Fibroblast of skin of scalp (primary cell): ENCODE results near the gene B3GAT1.

Source experiments
- DNase-seq: peaks from one replicate; pipeline ENCODE4 v3.0.0-alpha.2; 2013

The B3GAT1 gene

DNA sequence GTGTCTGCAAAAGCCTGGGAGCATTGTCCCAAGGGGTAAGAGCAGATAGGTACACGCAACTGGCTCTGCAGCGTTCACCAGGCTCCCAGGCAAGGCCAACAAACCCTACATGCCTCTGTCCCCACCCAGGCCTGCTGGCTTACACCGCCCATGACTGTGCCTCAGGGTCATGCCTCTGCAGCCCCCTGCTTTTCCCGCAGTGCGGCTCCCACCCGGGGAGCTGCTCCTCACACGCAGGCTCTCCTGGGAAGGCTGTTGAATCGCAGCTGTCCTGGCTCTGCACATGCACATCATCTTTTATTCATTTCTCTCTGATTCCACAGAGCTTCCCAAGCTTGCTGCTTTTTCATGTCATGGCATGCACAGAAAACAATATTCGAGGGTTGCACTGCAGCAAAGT lies 29.2 kb upstream of the B3GAT1 start:
- DNase-seq = no peak

DNA sequence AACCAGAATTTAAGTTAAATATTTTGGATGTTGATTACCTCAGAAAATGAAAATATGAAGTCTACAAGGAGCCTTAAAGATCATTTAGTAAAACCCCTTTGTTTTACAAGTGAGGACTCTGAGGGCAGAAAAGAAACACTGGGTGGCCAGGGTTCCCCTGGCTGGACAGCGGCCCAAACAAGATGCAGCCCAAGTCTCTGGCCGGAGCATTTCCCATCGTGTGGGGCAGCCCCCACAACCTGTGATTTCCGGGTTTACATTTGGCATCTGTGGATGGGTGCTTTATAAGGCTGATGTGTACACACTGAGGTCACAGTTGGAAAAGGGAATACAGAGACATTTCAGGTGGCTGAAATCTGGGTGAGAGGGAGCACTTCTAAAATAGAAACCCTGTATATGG lies 28.8 kb upstream of the B3GAT1 start:
- no peak for DNase-seq

DNA sequence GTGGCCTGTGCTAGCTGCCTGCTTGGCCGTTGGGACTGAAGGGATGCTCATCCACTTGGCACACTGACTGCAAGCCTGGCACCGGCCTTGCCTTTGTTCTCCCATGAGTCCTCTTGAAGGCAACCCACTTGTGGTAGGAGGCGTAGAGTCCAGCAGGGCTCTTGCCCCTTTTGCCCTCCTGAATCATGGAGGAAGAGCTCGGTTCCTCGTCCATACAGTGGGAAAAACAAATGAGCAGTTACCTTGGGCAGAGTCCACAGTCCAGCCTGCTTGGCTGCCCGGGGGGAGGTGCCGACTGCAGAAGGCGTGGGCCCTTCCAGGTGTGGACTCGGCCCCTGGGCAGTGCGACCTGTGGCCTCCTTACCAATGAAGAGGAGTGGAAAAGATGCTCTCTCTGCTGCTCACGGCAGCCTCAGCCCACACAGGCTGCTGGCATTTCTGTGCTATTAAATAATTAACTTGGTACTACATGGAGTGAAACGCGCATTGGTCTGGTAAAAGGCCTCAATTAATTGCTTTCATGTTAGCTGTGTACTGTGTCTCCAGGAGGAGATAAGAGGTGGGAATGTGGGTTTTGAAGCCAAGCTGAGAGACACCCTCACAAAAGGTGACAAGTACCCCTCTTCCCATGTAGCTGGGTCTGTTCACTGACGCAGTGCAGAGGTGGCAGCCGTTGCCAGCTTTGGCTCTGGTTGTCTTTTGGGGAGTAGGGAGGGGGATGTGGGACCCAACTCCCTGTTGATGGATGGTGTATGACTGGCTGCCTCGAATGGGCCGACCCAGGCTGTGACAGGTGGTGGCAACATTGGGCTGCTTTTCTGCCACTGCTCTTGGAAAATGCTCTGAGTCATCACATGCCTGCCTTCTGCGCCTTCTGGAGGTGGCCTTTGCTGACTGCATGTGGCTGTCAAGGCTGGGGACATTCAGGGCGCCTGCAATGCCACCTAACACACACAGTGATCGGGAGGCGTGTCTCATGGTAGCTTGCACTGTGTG lies 26.8 kb upstream of the B3GAT1 start:
- DNase-seq = no peak

DNA sequence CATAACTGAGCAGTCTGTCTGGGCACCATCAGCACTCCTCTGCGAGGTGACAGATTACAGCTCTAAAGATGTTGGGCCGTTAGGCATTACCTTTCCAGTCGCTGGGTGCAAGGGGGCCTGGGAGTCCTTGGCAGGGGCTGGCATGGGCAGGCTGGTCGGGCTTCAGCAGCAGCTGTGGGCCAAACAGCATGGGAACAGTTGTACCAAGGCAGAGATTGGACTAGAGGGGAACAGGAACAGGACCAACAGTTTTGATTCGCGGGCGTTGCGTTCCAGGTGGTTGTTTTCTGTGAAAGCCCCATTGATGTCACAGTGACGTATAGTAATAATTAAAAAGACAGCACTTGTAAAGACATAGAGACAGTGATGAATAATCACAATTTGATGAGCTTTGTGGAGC lies 25.8 kb upstream of the B3GAT1 start:
- no peak for DNase-seq

DNA sequence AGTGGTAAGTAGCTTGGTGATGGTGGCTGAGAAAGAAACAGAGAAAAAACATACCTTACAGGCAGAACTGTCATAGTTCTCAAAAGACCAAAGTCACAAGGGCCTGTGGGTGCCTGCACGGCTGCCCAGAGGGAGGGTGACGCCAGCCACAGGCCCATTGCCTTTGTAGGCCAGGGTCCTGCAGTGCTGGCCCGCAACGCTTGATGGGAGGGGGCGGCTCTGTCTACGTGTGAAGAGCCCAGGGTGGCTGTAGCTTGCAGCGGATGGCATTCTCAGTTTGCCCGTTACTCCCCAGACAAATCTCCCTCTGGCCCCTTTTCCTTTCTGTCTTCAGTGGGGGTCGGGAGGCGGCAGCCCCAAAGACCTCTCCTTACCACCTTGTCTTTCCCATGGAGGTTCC lies 24.7 kb upstream of the B3GAT1 start:
- DNase-seq = no peak

DNA sequence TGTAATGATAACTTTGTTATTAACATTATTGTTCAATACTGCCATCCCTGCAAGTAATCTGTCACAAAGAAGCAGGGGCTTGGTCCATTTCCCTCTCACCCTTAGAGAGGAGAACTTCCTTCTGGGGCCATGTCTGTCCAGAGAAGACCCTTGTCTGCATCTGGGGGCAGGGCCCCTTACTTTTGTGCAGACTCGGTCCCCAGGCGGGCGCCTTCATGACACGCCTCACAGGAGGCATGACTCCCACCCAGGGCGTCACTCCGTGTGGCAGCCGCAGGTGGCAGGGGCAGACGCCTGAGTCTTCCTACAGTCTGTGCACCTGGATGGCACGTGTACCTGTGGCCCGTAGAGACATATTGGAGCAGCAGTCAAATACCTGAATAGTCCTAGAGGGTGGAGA lies 21.8 kb upstream of the B3GAT1 start:
- no peak for DNase-seq

DNA sequence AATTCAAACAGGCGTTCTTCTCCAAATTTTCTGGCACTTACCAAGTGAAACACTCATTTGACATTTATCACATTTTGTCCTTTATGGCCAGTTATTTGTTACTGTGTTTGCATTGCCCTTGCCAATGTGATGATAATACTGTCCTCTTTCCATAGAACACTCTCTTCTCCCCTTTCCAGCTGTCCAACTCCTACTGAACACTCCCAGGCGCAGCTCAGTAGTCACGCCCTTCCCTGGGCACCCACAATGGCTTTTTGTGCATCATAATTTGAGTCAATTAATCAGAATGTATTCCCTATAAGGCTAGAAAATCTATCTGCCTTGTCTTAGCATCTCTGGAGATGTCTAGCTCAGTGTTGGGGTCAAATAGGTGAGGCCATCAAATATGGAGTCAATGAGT lies 21.2 kb upstream of the B3GAT1 start:
- no peak for DNase-seq

DNA sequence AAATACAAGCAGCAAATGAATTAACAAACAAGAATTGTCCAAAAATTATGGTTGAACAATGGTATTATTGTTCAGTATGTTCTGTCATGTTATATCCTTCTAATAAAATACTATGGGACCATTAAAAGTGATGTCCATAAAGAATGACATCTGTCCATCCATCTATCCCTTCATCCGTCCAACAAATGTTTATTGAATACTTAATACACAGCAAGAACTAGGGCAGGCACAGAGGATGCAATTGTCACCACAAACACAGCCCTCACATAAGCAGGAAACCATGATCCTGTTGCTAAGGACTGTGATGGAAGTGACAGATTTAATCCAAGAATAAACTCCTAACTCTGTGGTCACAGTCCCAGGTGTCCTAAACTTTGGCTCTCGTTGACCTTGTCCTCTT lies 20.7 kb upstream of the B3GAT1 start:
- no peak for DNase-seq

DNA sequence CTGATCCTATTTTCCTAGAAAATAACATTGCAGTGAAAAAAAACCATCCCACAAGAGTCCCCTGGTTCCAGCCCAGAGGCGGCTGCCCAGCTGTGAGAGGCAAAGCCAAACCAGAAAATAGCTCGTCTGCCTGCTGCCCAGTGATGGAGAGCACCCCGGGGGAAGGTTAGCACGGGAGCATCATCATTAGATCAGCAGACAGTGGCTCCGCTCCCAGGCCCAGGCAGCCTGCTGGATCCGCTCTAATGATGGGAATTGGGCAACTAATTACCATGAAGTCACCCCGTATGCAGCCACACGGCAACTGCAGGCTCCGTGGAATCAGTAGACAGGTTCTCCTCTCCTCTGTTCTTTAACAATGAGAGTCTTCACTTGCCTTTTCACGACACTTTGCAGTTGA lies 17.1 kb upstream of the B3GAT1 start:
- no peak for DNase-seq

DNA sequence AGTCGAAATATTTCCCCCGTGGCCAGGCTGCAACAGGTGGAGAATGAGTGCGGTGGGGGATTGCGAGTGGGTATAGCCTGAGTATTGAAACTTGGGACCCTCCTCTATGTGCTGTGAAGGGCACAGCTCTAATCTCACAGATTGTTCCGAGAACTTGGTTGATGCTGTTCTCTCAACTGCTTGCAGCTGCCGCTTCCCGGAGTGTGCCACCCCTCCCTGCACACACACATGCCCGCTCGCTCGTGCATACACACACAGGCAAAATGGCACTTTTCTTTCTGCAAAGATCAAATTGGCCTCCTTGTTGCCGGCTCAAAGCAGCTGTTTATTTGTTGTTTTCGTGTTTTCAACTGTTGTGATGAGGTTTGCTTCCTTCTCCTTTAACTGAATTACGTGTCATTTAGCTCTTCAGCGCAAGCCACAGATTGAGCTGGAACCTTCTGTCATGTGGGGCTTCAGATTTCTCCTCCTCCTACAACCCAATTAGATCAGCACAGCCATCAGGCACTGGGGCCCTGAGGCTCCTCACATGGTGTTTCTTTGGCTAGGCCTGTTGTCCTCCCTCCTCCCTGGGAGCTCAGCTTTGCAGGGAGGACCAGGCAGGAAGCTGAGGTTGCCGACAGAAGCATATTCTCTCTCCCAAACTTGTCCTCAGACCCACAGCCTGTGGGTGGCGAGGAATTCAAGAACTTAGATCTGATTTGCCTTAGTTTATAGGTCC lies 13.9 kb upstream of the B3GAT1 start:
- no peak for DNase-seq

DNA sequence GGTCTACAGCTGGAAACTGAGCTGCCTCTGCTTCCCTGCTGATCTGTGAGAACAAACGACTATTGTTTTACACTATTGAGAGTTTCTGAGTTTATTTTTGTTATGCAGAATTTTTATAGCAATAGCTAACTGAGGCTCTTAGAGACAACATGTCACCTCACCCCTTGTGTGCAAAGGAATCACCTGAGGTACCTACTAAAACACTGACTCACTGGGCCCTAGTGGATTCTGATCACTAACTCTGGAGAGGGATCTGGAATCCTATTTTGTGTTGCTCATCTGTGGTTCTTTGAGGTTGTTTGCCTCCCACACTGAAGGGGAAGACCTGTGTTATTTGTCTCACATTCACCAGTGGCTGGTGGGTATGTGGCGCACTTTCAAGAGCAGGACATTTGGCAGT lies 13.4 kb upstream of the B3GAT1 start:
- no peak for DNase-seq

DNA sequence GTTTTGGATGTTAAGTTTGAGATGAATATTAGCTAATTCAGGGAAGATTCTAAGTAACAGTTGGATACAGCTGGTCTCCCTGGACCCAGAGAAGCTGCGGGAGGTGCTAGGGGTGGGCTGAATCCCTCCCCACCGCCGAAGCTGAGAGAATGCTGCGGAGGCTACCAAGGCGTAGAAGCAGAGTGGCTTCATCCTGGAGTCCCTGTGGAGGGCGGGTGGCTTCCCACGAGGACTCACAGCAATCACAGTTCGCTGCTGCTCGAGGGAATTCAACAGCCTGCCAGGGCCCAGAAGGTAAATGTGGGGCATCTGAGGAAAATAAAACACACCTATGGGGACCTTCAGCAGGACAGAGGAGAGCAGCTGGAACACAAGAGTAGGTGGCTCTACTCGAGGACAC lies 11.1 kb upstream of the B3GAT1 start:
- no peak for DNase-seq

DNA sequence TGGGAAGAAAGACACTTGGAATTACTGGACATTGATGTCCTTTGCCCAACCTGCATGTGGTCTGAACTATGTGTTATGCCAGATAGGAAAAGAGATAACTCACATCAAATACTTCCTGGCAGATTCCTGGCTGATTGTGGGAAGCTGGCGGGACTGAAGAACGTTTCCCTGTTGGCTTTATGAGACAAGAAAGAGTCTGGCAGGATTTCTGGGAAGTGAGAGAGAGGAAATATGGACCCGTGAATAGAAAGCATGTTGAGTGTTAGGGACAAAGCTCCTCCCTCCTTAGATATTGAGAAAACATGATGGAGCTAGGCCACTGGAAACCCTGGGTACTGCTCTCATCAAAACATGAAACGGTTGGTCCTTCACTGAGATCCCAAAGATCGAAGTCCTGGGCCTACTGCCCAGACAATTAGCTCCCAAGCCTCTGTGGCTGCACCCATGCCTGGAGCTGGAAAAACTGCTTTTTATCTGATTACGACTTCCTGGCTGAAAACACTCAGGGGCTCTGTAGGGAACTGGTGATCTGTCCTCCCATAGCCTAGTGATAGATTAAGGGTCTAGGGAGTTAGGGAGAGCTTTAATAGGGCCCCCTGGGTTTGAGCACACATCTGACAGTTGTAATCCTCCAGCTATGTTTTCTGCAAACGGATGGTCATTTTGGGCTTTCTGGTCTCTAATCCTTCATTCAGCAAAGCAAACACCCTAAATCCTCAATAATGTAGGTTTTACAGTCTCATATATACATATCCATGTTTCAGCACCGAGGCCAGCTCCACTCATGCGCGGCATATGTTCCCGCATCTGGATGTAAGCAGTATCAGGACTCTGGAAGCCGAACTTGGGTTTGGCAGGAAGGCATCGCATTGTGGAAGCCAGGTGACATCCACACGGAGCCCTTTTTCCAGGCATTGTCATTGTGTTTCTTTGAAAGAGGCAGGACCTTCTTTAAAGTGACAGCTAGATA lies 6.1 kb upstream of the B3GAT1 start:
- peak; percentile 45 for DNase-seq

DNA sequence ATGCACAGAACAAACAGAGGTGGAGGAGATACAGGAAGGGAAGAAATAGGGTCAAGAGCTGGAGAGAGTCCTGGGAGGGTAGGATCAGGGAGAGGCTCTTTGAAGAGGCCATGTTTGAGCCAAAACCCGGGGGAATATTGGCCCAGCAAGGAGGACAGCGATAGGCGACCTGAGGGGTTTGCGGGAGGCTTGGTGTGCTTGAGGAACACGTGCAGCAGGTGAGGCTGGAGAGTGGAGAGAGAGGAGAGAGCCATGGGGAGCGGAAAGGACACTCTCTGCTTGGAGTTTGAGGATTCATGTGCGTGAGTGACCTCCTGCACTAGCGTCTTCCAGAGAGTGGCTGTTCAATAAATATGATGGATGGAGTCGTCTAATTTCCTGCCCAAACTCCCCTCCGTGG lies 4.7 kb upstream of the B3GAT1 start:
- DNase-seq = no peak

DNA sequence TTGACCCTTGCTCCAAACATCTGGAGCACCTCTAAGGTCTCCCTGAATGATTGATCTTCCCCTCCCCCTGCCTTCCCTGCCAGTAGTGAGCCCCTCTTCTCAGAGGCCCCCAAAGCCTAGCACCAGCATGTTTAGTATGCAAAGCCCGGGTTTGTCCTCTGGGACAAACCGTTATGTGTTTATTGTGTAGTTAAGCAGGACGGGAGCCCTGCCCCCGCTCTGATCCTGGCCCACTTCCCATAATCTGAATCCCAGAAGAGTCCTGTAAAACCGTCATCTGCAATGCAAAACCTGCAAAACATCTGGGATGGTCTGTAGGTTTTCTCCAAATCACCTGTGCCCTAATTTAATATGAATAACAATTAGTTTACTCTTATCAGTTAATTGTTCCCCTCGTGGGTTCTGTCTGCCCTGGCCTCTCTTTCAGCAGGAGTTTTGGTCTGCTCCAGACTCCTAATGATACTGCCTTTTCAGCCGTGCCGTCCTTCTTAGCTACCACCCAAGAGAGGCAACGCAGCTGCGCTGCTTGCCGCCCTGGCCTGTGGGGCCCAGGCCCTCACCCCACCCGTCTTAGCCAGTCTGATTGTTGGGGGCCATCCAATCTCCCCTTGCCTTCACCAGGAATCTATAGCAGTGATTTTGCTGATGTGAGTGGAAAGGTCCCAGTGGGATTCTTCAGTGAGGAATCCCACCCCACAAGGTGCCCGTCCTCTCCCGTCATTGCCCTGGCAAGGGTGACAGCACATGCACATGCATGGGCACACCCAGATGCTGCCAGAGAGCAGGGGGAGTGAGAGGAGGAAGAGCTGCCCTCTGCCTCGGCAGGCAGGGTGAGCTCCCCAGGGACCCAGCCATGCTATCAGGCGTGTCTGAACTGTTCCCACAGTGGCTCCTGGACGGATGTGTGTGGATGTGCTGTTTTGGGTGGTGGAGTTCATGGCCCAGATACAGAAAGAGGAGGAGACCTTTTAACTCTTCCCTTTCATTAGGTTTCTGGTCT lies 3.0 kb upstream of the B3GAT1 start:
- no peak for DNase-seq

DNA sequence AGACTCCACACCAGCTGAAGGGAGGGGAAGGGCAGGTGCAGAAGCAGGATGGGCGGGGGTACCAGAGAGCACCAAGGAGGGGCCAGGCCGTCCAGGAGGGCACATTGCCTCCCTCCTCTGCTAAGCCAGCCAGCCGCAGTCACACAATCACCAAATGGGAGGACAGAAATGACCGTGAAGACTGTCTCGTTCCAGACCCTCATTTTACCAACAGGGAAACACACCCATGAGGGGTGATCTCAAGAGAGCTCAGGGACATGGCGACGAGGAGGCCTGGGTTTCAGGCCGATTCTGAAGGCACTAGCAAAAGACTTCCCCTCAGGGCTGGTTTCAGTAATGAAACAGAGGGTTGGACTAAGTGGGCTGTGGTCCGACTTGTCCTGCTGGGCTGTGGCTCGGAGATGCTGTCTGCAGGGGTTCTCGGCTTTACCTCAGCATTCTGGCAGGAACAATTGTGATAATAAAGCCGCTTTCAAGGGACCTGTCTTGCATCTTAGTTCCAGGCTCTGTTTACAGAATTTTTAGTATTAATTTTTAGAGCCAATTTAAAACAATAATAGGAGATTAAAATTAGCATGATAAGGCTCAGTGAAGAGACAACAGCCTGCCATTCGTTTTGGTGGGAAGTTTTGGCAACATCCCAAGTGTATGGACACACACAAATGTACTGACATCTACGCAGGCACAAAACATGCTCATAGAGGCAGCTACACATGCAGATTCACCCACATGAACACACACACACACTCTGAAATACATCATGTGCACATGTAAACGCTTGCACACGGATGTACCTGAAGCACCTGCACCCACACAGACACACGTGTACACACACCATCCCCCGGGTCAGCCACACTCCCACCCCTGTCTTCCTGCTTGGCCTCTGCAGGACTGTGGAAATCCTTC lies 2.0 kb upstream of the B3GAT1 start:
- DNase-seq = no peak

DNA sequence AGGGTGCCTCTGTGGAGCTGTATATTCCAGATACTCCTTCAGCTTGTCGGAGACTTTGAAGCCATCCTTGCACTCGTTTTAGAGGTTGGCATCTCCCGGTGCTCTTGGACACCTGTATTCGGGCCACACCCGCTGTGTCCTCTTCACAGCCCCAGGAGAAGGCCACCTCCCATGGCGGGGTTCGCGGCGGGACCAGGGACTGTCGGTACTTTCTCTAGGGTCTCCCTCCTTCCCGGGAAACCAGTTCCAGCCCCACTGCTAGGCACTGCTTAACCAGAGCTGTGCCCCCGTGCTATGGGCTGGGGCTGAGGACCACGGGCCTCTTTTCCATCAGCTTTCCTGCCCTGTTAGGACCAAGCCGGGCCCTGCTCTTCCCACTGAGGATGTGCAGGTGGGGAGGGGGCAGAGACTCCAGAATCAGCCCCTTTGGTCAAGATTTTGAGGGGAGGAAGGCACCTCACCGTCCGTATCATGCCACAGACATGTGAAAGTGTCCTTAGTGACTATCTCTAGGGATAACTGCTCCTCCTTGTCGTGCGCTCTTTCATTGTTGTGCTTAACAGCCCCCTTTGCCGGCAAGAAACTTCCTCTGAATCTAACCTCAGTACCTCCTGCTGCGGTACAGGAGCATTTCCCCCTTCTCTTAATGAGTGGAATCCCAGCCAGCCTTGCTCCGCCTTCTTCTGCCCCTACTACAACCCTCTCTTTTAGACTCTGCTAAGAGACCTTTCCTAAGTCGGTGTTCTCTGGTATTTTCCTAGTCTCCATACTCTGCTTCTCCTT lies 1.2 kb upstream of the B3GAT1 start:
- no peak for DNase-seq

DNA sequence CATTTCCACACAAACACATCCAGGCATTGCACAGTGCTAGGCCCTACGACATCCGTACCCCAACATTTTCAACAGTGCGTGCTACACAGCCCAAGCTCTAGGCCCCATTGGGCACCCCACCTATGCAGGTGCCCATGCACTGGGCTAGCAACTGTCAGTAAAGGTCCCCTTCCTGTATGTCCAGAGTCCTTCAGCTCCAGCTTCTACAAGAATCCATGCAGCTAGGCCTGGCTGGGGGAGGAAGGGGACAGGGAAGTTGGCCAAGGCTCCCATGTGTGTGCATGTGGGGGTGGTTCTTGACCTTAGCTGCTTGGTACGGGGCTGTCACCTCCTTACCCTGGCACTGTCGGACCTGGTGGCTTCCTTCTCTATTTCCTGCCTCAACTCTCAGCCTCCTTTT lies 1.3 kb downstream of the B3GAT1 start:
- no peak for DNase-seq
